ENCODE results near the gene ADPRS.

DNA sequence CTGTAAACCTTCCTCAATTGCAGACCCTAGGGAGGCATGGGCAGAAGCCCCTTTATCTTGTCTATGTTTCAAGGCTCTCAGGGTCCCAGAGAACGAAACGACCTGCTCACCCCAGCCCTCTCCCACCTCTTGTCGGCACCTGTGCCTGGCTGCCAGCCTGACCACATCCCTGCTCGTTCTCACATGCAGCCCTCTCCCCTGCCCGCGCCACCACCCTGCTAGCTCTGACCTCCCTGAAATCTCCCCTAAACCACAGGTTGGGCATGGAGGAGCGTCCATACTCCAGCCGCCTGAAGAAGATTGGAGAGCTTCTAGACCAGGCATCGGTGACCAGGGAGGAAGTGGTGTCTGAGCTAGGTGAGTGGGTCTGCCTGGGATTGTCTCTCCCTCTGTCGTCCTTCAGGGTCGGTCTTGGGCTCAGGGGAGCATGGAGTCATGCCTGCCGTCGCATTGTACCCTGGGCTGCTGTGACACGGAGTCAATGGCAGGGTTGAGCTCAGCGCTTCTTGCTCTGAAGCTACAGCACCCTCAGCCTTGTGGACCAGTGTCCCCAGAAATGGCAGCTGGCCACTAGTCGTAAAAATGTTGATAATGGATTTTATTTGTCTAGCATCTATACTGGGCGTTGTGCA is 3.6 kb downstream of the ADPRS start:
- TF ChIP-seq, protein P1, sequence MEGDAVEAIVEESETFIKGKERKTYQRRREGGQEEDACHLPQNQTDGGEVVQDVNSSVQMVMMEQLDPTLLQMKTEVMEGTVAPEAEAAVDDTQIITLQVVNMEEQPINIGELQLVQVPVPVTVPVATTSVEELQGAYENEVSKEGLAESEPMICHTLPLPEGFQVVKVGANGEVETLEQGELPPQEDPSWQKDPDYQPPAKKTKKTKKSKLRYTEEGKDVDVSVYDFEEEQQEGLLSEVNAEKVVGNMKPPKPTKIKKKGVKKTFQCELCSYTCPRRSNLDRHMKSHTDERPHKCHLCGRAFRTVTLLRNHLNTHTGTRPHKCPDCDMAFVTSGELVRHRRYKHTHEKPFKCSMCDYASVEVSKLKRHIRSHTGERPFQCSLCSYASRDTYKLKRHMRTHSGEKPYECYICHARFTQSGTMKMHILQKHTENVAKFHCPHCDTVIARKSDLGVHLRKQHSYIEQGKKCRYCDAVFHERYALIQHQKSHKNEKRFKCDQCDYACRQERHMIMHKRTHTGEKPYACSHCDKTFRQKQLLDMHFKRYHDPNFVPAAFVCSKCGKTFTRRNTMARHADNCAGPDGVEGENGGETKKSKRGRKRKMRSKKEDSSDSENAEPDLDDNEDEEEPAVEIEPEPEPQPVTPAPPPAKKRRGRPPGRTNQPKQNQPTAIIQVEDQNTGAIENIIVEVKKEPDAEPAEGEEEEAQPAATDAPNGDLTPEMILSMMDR (IDR thresholded peaks at IDR 0.05), result no peak
- no peak for TF ChIP-seq POLR2A (IDR thresholded peaks at IDR 0.05; ENCODE audit: low read depth)
